GM21381 (cell line): ENCODE results near the gene BIN1.
A peak's percentile ranks its signal among the peaks of the same experiment; 100 is the strongest.

ENCODE experiments used
- ATAC-seq: cut with Tn5 transposase; IDR thresholded peaks from one replicate; pipeline ENCODE4 v1.9.1; 2021; ENCODE audit warnings: mild to moderate bottlenecking, moderate library complexity; ENCODE audit not compliant: unreplicated experiment

The BIN1 gene

DNA sequence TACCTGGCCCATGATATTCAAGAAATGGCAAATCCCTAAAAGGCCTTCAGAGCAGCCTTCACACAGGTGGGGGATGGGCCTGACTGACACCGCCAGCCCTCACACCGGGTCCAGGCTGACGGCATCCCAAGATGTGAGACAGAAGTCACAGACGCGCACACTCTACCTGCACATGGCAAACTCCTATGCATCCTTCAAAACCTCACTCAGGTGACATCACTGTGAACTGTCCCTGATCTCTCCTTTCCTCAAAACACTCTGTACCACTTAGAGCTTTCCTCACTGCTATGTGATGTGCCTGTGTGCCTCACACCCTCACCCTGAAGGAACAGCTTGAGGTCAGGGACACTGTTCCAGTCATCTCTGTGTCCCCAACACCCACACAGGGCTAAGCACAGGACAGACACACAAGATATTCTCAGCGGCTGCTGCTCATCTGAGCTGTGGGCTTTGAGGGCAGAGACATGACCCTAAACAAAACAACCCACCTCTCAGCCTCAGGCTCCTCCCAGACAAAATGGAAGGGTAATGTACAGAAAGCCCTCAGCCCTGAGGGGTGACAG is 27.5 kb downstream of the BIN1 start:
- no peak for ATAC-seq

DNA sequence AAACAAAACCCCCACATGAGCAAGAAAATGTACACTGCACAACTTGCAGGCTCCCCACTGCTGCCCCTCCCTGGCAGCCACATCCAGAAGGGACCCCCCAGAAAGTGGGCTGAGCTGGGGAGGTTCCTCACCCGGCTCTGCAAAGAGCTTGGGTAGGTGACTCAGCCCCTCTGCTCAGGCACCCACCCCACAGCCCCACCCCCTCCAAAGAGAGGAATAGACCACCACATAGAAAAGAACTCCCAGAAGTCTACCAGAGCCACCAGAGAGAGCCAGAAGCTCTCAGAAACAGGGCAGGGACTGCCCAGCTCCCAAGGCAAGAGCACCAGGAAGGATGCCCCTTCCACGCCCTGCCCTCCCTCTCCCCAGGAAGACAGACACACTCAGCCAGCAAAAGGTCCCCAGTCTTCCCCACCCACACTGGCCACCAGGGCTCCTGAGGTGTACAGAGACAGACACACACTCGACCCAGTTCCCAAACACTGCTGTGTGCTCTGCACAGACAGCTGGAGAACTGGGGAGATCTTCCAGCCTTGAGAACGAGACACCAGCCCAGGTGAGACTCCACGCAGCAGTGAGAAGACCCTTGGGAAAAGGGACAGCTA is 28.2 kb downstream of the BIN1 start:
- no peak for ATAC-seq

DNA sequence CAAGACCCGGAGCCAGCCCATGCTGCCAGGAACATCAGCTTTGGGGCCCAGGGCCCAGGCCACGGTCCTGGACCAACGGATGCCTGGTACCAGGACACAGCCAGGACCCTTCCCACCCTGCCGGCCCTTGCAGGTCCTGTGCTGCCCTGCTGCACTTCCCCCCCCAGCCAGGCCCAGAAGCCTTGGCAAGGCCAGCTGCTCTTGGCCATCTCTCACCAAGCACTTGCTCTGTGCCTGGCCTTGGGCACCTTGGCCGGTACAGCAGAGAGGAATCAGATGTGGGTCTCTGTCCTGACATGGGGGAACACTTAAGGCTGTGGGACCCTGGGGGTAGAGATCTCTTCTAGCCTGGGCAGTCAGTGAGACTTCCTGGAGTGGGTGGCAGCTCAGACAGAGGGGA is 28.9 kb downstream of the BIN1 start:
- ATAC-seq = no peak

DNA sequence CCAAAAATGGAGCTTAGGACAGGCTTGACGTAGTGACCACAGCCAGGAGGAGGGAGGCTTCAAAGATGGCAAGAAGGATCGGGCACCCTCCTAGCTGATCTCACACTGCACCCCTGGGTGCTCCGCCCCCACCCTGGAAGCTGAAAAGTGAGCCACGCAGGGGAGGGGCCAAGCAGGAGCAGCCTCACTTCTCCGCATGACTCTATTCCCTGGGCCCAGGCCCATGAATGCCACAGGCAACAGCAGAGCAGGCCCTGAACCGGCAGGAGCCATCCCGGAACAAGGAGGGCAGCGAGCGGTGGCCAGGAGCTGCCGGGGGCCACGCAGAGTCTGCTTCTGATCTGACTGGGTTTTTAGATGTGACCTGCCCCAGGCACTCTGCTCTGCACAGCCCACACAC is 30.0 kb downstream of the BIN1 start:
- ATAC-seq = no peak

GRCh38 chr2:127076290-127076689 is 30.7 kb downstream of the BIN1 start:
- ATAC-seq = no peak

GRCh38 chr2:127075821-127076220 is 31.1 kb downstream of the BIN1 start:
- ATAC-seq = no peak

DNA sequence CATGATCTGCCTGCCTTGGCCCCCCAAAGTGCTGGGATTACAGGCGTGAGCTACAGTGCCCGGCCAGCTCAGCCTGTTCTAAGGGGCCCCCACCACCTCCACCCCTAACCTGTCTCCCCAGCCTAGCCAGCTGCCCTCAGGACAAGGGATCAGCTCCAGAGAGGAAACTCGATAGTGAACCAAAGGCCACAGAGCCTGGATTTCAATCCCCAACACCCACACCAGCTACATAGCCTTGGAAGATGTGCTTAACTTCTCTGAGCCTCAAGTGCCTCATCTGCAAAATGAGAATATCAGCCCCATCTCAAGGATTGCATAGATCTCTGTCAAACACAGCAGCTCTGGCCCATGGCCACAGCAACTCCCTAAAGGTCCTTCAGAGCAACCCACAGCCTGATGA is 32.0 kb downstream of the BIN1 start:
- ATAC-seq = no peak

DNA sequence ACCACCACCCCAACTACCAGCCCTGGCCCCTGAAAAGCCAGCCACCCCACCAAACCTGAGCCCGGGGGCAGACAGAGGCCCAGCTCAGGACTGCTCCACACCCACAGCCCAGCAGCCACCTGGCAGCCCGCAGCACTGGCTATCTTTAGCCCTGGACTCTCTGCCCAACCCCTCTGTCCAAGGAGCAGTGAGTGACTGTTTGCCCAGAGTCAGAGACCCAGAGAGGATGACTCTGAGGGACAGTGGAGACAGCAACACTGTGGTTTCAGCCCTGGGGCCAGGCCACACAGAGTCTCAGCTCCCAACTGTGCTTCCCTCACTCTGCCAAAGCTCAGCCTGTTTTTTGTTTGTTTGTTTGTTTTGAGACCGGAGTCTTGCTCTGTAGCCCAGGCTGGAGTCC is 32.6 kb downstream of the BIN1 start:
- no peak for ATAC-seq

GRCh38 chr2:127072970-127073369 is 34.0 kb downstream of the BIN1 start:
- ATAC-seq = no peak

DNA sequence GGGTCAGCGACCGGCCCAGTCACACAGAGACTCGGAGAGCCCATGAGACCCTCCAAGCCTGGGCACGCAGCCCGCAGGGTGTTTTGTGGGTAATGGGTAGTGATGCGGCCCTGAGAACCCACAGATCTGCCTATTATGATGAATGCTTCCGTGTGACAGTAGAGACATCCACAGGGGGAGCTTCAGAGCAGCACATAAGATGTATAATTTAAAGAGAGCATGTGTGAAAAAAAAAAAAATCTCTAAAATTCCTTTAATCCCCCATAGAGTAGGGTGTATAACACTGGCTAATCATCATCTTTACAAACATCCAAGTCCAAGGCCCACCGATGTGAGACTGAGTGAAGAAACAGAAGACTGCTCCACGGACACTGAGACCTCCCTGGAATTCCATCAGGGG is 34.6 kb downstream of the BIN1 start:
- ATAC-seq = no peak

- no peak for ATAC-seq
Measured at GRCh38 chr2:127071901-127072328, 35.0 kb downstream of the BIN1 start.

DNA sequence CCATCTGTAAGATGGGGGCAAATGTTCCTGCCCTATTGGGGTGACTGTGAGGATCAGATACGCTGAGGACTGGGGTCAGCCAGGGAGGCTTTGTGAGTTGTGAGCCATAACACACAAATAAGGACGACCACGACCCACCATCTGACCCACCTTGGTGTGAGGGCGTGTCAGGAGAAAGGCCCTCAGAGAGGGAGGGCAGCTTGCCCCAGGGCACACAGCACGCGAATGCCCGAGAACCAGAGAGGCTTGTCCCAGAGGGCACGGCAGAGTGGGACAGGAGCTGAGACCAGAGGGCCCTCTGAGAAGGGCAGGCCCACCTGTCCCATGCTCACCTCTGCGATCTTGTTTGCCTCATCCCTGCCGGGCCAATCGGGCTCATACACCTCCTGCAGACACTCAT is 36.7 kb downstream of the BIN1 start:
- ATAC-seq = no peak

GRCh38 chr2:127069536-127069935 is 37.4 kb downstream of the BIN1 start:
- no peak for ATAC-seq

GRCh38 chr2:127069003-127069402 is 38.0 kb downstream of the BIN1 start:
- no peak for ATAC-seq

- no peak for ATAC-seq
Measured at GRCh38 chr2:127068351-127068741, 38.6 kb downstream of the BIN1 start.

- ATAC-seq = no peak
Measured at GRCh38 chr2:127067620-127068350, 39.2 kb downstream of the BIN1 start.

GRCh38 chr2:127066942-127067341 is 40.0 kb downstream of the BIN1 start:
- ATAC-seq = no peak

GRCh38 chr2:127065940-127066318 is 41.0 kb downstream of the BIN1 start:
- ATAC-seq = no peak

GRCh38 chr2:127065299-127065939 is 41.5 kb downstream of the BIN1 start:
- no peak for ATAC-seq

GRCh38 chr2:127064642-127065250 is 42.2 kb downstream of the BIN1 start:
- ATAC-seq = peak; percentile 78

- no peak for ATAC-seq
Measured at GRCh38 chr2:127063701-127064590, 43.0 kb downstream of the BIN1 start.
